ENCODE measurements around the gene LEMD3.

The LEMD3 gene

DNA sequence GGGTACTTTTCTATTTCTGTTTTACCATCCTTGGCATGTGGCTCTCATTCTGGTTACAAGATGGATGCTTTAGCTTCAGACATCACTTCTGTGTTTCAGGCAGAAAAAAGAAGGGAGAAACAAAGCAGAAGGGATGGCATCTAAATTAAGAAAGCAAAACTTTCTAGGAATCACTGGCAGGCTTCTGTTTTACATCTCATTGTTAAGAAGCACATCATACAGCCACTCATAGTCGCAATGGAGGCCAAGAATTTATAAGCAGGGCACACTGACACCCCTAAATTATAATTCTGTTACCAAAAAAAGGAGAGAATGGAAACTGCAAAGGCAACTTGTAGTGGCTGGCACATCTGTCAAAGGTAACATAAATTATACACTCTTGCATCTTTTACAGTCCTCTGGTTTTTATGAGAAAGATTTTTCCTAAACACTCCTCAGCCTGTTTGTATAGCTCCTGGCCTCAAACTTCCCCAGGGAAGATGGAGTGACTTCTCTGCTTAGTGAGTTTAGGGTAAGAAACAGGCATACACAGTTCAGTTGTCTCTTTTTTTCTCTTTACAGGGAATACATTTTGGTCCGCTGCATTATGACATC is 22.0 kb upstream of the LEMD3 start:
- no peak overlapping the region for H3K9ac ChIP-seq (ENCODE audit: low read length)
- H3K36me3 ChIP-seq (ENCODE audit: control insufficient read depth, insufficient read depth, low read length) = no peaks in the 10 kb centered on the region
- H3K4me1 ChIP-seq (ENCODE audit: control insufficient read depth, insufficient read depth, low read length) = no peaks in the 10 kb centered on the region
- no peaks in the 10 kb centered on the region for H3K9me3 ChIP-seq (ENCODE audit: control insufficient read depth, low read length)
- H3K4me3 ChIP-seq (ENCODE audit: low read length) = no peak overlapping the region
- H3K27me3 ChIP-seq (ENCODE audit: control insufficient read depth, insufficient read depth, low read length) = no peaks in the 10 kb centered on the region

DNA sequence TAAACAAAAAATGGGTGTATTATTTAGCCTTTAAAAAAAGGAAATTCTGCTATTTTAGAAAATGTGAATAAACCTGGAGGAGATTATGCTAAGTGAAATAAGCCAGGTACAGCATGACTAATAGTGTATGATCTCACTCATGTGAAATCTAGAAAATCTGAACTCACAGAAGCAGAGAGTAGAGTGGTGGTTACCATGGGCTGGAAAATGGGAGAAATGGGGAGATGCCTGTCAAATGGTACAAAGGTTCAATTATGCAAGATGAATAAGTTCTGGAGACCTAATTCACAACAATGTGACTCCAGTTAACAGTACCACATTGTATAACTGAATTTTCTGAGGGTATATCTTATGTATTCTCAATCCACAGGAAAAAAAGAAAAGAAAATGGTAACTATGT is 17.4 kb upstream of the LEMD3 start:
- Histone ChIP-seq H3K27me3 (ENCODE audit: control insufficient read depth, insufficient read depth, low read length) (no peaks in the 10 kb centered on the region), H3K4me1 (ENCODE audit: control insufficient read depth, insufficient read depth, low read length) (no peaks in the 10 kb centered on the region), H3K9ac (ENCODE audit: low read length) (no peak overlapping the region), H3K36me3 (ENCODE audit: control insufficient read depth, insufficient read depth, low read length) (no peaks in the 10 kb centered on the region), H3K9me3 (ENCODE audit: control insufficient read depth, low read length) (no peaks in the 10 kb centered on the region), H3K4me3 (ENCODE audit: low read length) (no peak overlapping the region)

DNA sequence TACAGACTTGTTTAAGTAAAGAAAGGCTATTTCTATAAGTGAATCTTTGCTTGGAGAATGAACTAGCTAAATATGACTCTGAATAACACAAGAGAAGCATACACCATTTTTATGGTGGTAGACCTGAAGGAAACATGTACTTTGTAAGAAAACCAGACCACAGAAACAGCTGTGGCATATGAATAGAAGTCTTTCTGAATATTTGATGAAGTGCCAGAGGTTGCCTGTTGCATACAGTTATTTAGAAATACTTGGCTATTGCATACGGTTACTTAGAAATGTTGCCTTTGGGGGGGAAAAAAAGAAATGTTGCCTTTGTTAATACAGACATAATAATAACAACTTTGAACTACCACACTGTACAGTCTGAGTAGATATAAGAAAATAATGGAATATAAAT is 16.8 kb upstream of the LEMD3 start:
- H3K9ac ChIP-seq (ENCODE audit: low read length) = no peak overlapping the region
- no peak overlapping the region for H3K4me3 ChIP-seq (ENCODE audit: low read length)
- H3K9me3 ChIP-seq (ENCODE audit: control insufficient read depth, low read length) = no peaks in the 10 kb centered on the region
- H3K4me1 ChIP-seq (ENCODE audit: control insufficient read depth, insufficient read depth, low read length) = no peaks in the 10 kb centered on the region
- H3K27me3 ChIP-seq (ENCODE audit: control insufficient read depth, insufficient read depth, low read length) = no peaks in the 10 kb centered on the region
- H3K36me3 ChIP-seq (ENCODE audit: control insufficient read depth, insufficient read depth, low read length) = no peaks in the 10 kb centered on the region

DNA sequence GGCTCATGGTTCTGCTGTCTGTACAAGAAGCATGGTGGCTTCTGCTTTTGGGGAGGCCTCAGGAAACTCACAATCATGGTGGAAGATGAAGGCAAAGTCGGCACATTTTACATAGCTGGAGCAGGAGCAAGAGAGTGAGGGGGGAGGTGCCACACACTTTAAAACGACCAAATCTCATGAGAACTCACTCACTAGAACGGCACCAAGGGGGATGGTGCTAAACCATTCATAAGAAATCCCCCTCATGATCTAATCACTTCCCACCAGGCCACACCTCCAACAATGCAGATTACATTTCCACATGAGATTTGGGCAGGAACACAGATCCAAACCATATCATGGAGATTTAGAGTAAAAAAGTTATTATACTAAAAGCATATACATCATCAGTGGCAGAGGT is 13.6 kb upstream of the LEMD3 start:
- Histone ChIP-seq H3K4me3 (ENCODE audit: low read length) (no peak overlapping the region), H3K27me3 (ENCODE audit: control insufficient read depth, insufficient read depth, low read length) (no peaks in the 10 kb centered on the region), H3K4me1 (ENCODE audit: control insufficient read depth, insufficient read depth, low read length) (no peaks in the 10 kb centered on the region), H3K9me3 (ENCODE audit: control insufficient read depth, low read length) (no peaks in the 10 kb centered on the region), H3K36me3 (ENCODE audit: control insufficient read depth, insufficient read depth, low read length) (no peaks in the 10 kb centered on the region), H3K9ac (ENCODE audit: low read length) (no peak overlapping the region)

DNA sequence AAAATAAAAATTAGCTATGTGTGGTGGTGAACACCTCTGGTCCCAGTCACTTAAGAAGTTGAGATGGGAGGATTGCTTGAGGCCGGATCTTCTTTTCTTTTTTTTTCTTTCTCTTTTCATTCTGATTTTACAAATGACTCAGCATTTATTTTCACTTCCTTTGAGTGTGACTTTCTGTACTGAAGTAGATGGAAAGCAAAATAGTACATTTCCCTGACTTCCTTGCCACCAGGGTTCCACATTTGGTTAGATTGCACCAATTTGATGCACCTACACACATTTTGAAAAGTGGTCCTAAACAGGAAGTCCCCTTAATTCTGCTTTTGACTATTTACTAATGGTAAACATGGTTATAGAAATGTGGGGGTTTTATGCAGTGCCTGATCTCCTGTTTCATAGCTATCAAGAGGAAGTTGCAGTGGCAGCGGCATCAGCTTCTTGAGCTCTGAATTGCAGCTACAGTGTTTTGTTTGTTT is 13.0 kb upstream of the LEMD3 start:
- Histone ChIP-seq H3K27me3 (ENCODE audit: control insufficient read depth, insufficient read depth, low read length) (no peaks in the 10 kb centered on the region), H3K36me3 (ENCODE audit: control insufficient read depth, insufficient read depth, low read length) (no peaks in the 10 kb centered on the region), H3K4me1 (ENCODE audit: control insufficient read depth, insufficient read depth, low read length) (no peaks in the 10 kb centered on the region), H3K9me3 (ENCODE audit: control insufficient read depth, low read length) (no peaks in the 10 kb centered on the region), H3K4me3 (ENCODE audit: low read length) (no peak overlapping the region), H3K9ac (ENCODE audit: low read length) (no peak overlapping the region)

DNA sequence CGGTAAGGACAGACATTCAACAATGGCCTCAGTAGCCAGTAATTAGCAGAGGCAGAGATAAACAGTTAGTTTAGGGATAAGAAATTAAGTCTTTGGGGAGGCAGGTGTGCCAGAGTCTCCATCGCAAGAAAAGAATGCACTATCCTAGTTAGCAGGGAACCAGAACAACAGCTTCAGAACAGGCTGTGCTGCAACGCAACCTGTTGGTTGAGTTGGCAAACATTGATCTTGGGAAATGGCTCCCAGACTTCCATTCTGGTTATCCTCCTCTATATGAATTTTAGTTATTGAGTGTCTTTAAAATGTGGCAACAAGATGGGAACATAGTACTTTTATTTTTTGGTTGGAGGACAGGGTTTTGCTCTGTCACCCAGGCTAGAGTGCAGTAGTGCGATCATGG is 12.3 kb upstream of the LEMD3 start:
- Histone ChIP-seq H3K27me3 (ENCODE audit: control insufficient read depth, insufficient read depth, low read length) (no peaks in the 10 kb centered on the region), H3K9ac (ENCODE audit: low read length) (no peak overlapping the region), H3K4me1 (ENCODE audit: control insufficient read depth, insufficient read depth, low read length) (no peaks in the 10 kb centered on the region), H3K4me3 (ENCODE audit: low read length) (no peak overlapping the region), H3K36me3 (ENCODE audit: control insufficient read depth, insufficient read depth, low read length) (no peaks in the 10 kb centered on the region), H3K9me3 (ENCODE audit: control insufficient read depth, low read length) (no peaks in the 10 kb centered on the region)

DNA sequence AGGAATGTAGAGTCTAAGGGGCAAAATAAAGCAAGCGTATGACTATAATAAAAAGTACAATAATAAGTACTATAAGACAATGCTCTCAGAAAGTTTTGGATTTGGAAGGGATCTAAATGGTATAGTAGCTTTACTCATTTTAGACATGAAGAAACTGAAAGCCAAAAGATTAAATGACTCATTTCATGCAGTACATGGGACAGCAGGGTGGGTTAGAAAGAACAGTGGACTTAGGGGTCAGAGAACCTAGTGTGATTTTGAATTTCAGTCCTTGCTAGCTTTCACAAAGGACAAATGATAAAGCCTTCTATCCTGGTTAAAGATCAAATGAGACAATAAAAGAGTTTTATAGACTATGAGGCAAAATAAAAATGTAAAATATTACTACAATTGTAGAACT is 6.8 kb upstream of the LEMD3 start:
- no peaks in the 10 kb centered on the region for H3K4me1 ChIP-seq (ENCODE audit: control insufficient read depth, insufficient read depth, low read length)
- H3K9me3 ChIP-seq (ENCODE audit: control insufficient read depth, low read length) = no peaks in the 10 kb centered on the region
- no peaks in the 10 kb centered on the region for H3K36me3 ChIP-seq (ENCODE audit: control insufficient read depth, insufficient read depth, low read length)
- no peak overlapping the region for H3K4me3 ChIP-seq (ENCODE audit: low read length)
- no peaks in the 10 kb centered on the region for H3K27me3 ChIP-seq (ENCODE audit: control insufficient read depth, insufficient read depth, low read length)
- H3K9ac ChIP-seq (ENCODE audit: low read length) = no peak overlapping the region

DNA sequence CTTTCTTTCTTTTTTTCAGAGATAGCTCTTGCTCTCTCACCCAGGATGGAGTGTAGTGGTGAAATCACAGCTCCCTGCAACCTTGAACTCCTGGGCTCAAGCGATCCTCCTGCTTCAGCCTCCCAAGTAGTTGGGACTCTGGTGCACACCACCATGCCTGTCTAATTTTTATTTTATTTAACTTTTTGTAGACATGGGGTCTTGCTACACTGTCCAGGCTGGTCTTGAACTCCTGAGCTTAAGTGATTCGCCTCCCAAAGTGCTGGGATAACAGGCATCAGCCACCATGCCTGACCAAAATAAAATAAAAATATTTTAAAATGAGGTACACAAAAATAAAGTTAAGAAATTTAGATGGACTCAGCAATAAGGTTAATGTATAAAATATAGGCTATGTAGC is 5.1 kb upstream of the LEMD3 start:
- no peak overlapping the region for H3K9ac ChIP-seq (ENCODE audit: low read length)
- no peak overlapping the region for H3K4me3 ChIP-seq (ENCODE audit: low read length)
- H3K36me3 ChIP-seq (ENCODE audit: control insufficient read depth, insufficient read depth, low read length) = no peaks in the 10 kb centered on the region
- no peaks in the 10 kb centered on the region for H3K9me3 ChIP-seq (ENCODE audit: control insufficient read depth, low read length)
- H3K4me1 ChIP-seq (ENCODE audit: control insufficient read depth, insufficient read depth, low read length) = no peaks in the 10 kb centered on the region
- no peaks in the 10 kb centered on the region for H3K27me3 ChIP-seq (ENCODE audit: control insufficient read depth, insufficient read depth, low read length)

DNA sequence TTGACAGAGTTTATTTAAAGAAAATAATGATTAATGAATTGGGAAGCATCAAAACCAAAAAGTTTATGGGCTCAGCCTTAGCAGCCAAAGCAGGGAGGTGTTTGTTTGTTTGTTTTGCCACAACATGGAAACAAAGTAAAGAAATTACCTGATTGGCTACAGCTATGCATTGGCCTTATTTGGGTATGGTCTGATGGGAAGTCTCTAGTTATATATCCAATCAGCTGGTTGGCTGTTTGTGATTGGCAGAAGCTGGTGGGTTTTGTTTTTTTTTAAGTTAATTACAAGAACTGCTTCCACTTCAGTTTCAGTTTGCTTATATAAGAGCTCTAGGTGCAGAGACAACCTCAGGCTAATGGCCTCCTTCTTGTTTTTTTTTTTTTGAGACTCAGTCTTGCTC is 4.6 kb upstream of the LEMD3 start:
- Histone ChIP-seq H3K9ac (ENCODE audit: low read length) (no peak overlapping the region), H3K4me1 (ENCODE audit: control insufficient read depth, insufficient read depth, low read length) (no peaks in the 10 kb centered on the region), H3K27me3 (ENCODE audit: control insufficient read depth, insufficient read depth, low read length) (no peaks in the 10 kb centered on the region), H3K4me3 (ENCODE audit: low read length) (no peak overlapping the region), H3K36me3 (ENCODE audit: control insufficient read depth, insufficient read depth, low read length) (no peaks in the 10 kb centered on the region), H3K9me3 (ENCODE audit: control insufficient read depth, low read length) (no peaks in the 10 kb centered on the region)

DNA sequence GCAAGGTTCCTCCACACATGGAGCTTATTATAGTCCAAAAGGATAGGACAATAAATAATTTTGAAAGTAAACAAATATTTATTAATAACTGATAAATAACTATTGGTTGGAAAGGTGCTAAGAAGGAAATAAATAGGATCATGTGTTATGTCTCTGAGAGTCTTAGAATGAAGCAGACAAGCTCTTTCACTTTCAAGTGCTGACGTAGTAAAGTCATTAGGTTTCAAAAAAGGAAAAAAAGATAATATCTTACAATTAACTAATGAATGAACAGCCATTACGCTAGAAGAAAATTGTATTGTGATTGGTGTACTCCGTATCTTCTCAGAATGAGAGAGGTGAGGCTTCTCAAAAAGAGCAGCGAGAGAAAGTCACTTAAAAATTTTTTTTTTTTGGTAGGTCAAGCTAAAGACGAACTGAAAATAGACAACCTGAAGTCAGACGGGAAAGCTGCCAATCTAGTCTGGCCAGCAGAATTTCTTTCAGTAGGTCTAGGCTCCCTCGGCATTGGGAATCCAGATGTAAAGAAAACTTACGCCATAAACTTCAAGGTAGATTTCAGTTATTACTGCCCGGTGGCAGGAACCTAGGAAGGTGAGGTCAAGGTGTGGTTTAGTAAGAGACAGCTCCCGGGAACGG is 583 bp upstream of the LEMD3 start:
- no peaks in the 10 kb centered on the region for H3K27me3 ChIP-seq (ENCODE audit: control insufficient read depth, insufficient read depth, low read length)
- H3K4me3 ChIP-seq (ENCODE audit: low read length) = peak overlapping the region; percentile 43
- peaks cover 17% of the 10 kb centered on the region for H3K4me1 ChIP-seq (ENCODE audit: control insufficient read depth, insufficient read depth, low read length)
- no peaks in the 10 kb centered on the region for H3K9me3 ChIP-seq (ENCODE audit: control insufficient read depth, low read length)
- no peaks in the 10 kb centered on the region for H3K36me3 ChIP-seq (ENCODE audit: control insufficient read depth, insufficient read depth, low read length)
- peak overlapping the region; percentile 93 for H3K9ac ChIP-seq (ENCODE audit: low read length)

DNA sequence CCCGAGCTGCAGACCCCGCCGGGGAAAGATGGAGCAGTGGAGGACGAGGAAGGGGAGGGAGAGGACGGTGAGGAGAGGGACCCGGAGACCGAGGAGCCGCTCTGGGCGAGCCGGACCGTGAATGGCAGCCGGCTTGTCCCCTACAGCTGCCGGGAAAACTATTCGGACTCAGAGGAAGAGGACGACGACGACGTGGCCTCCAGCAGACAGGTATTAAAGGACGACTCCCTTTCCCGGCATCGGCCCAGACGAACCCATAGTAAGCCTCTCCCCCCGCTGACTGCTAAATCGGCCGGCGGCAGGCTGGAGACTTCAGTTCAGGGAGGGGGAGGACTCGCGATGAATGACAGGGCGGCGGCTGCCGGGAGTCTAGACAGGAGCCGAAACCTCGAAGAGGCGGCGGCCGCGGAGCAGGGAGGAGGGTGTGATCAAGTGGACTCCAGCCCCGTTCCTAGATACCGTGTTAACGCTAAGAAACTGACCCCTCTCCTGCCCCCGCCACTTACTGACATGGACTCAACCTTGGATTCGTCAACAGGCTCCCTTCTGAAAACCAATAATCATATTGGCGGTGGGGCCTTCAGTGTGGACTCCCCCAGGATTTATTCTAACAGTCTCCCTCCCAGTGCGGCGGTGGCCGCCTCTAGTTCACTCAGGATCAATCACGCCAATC is 962 bp downstream of the LEMD3 start:
- H3K4me3 ChIP-seq (ENCODE audit: low read length) = peak overlapping the region; percentile 43
- H3K4me1 ChIP-seq (ENCODE audit: control insufficient read depth, insufficient read depth, low read length) = peaks cover 18% of the 10 kb centered on the region
- H3K9me3 ChIP-seq (ENCODE audit: control insufficient read depth, low read length) = no peaks in the 10 kb centered on the region
- H3K9ac ChIP-seq (ENCODE audit: low read length) = peak overlapping the region; percentile 93
- no peaks in the 10 kb centered on the region for H3K36me3 ChIP-seq (ENCODE audit: control insufficient read depth, insufficient read depth, low read length)
- no peaks in the 10 kb centered on the region for H3K27me3 ChIP-seq (ENCODE audit: control insufficient read depth, insufficient read depth, low read length)

DNA sequence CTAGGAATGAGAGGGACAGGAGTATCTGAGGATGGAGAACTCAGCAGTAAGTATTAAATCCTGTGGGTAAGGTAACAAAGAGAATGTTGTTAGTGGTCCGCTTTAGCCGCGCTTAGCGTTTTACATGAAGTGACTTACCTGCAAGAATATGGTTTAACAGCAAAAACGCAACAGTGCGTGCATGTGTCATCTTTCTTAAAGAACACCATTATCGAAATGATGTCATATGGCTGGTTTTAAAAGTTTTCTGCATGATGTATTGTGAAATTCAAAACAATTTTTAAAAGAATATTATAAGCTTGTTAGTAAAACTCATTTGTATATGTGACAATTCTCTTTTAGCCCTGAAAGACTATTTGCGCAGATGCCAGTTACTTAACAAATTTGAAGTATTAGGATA is 1.7 kb downstream of the LEMD3 start:
- peaks cover 18% of the 10 kb centered on the region for H3K4me1 ChIP-seq (ENCODE audit: control insufficient read depth, insufficient read depth, low read length)

More for the DNA sequence above, 1.7 kb downstream of the LEMD3 start:
- H3K9me3 ChIP-seq (ENCODE audit: control insufficient read depth, low read length) = no peaks in the 10 kb centered on the region
- H3K4me3 ChIP-seq (ENCODE audit: low read length) = peak overlapping the region; percentile 43
- H3K9ac ChIP-seq (ENCODE audit: low read length) = peak overlapping the region; percentile 93
- no peaks in the 10 kb centered on the region for H3K36me3 ChIP-seq (ENCODE audit: control insufficient read depth, insufficient read depth, low read length)
- H3K27me3 ChIP-seq (ENCODE audit: control insufficient read depth, insufficient read depth, low read length) = no peaks in the 10 kb centered on the region
